Peyer's patch (tissue), 4 donors: ENCODE results near the gene PALM2AKAP2.
"Not testable (repeated sequence)": the region's sequence is repeated elsewhere in the genome, so short reads cannot be mapped to it uniquely, and the experiment has no call there.

Source experiments
- POLR2A ChIP-seq, 2 donors: fragments of 450-650 bp; IDR thresholded peaks; one replicate each; pipeline ENCODE4 v1.5.1; 2017; ENCODE audit warnings: antibody characterized with exemption in 2 of 2, mild to moderate bottlenecking in 2 of 2, moderate library complexity in 2 of 2
- TF ChIP-seq, protein P1 (sequence below), 6 experiments: fragments of 450-650 bp in 4 of 6; fragments of 200-600 bp in 2 of 6; sonication (generic) in 1 of 6; IDR thresholded peaks; one replicate each; pipeline ENCODE4 v1.5.1; 2017 to 2019; ENCODE audit warnings: antibody characterized with exemption in 6 of 6, mild to moderate bottlenecking in 3 of 6, moderate library complexity in 1 of 6

DNA sequence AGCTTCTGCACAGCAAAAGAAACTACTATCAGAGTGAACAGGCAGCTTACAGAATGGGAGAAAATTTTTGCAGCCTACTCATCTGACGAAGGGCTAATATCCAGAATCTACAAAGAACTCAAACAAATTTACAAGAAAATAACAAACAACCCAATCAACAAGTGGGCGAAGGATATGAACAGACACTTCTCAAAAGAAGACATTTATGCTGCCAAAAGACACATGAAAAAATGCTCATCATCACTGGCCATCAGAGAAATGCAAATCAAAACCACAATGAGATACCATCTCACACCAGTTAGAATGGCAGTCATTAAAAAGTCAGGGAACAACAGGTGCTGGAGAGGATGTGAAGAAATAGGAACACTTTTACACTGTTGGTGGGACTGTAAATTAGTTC is 45.4 kb downstream of the PALM2AKAP2 start:
- TF ChIP-seq, protein P1, sequence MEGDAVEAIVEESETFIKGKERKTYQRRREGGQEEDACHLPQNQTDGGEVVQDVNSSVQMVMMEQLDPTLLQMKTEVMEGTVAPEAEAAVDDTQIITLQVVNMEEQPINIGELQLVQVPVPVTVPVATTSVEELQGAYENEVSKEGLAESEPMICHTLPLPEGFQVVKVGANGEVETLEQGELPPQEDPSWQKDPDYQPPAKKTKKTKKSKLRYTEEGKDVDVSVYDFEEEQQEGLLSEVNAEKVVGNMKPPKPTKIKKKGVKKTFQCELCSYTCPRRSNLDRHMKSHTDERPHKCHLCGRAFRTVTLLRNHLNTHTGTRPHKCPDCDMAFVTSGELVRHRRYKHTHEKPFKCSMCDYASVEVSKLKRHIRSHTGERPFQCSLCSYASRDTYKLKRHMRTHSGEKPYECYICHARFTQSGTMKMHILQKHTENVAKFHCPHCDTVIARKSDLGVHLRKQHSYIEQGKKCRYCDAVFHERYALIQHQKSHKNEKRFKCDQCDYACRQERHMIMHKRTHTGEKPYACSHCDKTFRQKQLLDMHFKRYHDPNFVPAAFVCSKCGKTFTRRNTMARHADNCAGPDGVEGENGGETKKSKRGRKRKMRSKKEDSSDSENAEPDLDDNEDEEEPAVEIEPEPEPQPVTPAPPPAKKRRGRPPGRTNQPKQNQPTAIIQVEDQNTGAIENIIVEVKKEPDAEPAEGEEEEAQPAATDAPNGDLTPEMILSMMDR (IDR thresholded peaks at IDR 0.05): not testable (repeated sequence)
- TF ChIP-seq POLR2A (IDR thresholded peaks at IDR 0.05): not testable (repeated sequence)
